Sigmoid colon (tissue), 4 donors: ENCODE data around the gene CDH18.

Experiments
- EP300 ChIP-seq, 4 donors: sonication (generic); formaldehyde crosslinking; IDR thresholded peaks; one replicate each; pipeline ENCODE4 v1.6.1; 2017; ENCODE audit warnings: antibody characterized with exemption in 4 of 4
- POLR2A ChIP-seq, 2 donors: fragments of 450-650 bp; IDR thresholded peaks; one replicate each; pipeline ENCODE4 v1.6.1; 2016; ENCODE audit warnings: antibody characterized with exemption in 2 of 2, mild to moderate bottlenecking in 2 of 2, moderate library complexity in 2 of 2
- POLR2AphosphoS5 ChIP-seq, 4 donors: sonication (generic); formaldehyde crosslinking; IDR thresholded peaks; one replicate each; pipeline ENCODE4 v1.6.1; 2017; ENCODE audit warnings: antibody characterized with exemption in 4 of 4
- TF ChIP-seq, protein P1 (sequence below), 4 experiments: fragments of 450-650 bp in 3 of 4; fragments of 200-600 bp in 1 of 4; IDR thresholded peaks; one replicate each; pipeline ENCODE4 v1.5.1; 2016 to 2019; ENCODE audit warnings: antibody characterized with exemption in 4 of 4, mild to moderate bottlenecking in 3 of 4, moderate library complexity in 2 of 4

DNA sequence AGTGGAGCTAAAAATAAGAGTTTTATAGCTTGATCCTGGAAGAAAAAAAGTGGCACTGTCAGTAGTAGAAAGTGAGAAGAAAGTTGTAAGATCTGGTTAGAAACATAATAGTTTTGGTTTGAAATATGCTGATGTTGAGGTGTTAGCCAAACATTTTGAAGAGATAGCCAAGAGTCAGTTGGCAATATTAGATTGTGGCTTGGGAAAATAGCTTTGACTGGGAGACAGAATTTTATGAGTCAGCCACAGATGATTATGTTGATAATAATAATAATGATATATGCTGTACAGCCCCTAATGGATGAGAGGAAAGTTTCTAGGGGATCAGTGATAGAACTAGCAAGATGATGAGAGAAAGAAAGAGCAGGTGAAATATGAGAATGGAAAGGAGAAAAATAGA lies 12.4 kb upstream of the CDH18 start:
- TF ChIP-seq, protein P1, sequence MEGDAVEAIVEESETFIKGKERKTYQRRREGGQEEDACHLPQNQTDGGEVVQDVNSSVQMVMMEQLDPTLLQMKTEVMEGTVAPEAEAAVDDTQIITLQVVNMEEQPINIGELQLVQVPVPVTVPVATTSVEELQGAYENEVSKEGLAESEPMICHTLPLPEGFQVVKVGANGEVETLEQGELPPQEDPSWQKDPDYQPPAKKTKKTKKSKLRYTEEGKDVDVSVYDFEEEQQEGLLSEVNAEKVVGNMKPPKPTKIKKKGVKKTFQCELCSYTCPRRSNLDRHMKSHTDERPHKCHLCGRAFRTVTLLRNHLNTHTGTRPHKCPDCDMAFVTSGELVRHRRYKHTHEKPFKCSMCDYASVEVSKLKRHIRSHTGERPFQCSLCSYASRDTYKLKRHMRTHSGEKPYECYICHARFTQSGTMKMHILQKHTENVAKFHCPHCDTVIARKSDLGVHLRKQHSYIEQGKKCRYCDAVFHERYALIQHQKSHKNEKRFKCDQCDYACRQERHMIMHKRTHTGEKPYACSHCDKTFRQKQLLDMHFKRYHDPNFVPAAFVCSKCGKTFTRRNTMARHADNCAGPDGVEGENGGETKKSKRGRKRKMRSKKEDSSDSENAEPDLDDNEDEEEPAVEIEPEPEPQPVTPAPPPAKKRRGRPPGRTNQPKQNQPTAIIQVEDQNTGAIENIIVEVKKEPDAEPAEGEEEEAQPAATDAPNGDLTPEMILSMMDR (IDR thresholded peaks at IDR 0.05), result no peak
- TF ChIP-seq POLR2AphosphoS5 (IDR thresholded peaks at IDR 0.05), result no peak
- TF ChIP-seq EP300 (IDR thresholded peaks at IDR 0.05), result no peak
- TF ChIP-seq POLR2A (IDR thresholded peaks at IDR 0.05), result no peak
